HFFc6 (cell line): Measurements from ENCODE around the gene NR4A1. TPM values are rescaled to one million over a fixed set of nuclear protein-coding genes. Genes with fewer than 3 reads are reported as not detected.

ENCODE experiments used
- DNase-seq: peaks from one replicate; pipeline ENCODE4 v3.0.0-alpha.2; 2018
- H3K27ac Mint-ChIP-seq: 2 replicates; pipeline ENCODE4 v1.8.0; 2020; ENCODE audit warnings: mild to moderate bottlenecking, mixed read lengths
- H3K27me3 Mint-ChIP-seq: 2 replicates; pipeline ENCODE4 v1.8.0; 2021; ENCODE audit warnings: mild to moderate bottlenecking, moderate library complexity, mixed read lengths; ENCODE audit not compliant: insufficient read depth
- H3K36me3 Mint-ChIP-seq: 2 replicates; pipeline ENCODE4 v1.8.0; 2021; ENCODE audit warnings: low read depth, mixed read lengths
- H3K4me1 Mint-ChIP-seq: 2 replicates; pipeline ENCODE4 v1.8.0; 2020; ENCODE audit warnings: low read depth, mixed read lengths
- H3K4me3 Mint-ChIP-seq: 2 replicates; pipeline ENCODE4 v1.8.0; 2020; ENCODE audit warnings: mild to moderate bottlenecking, moderate library complexity, mixed read lengths
- H3K9me3 Mint-ChIP-seq: 2 replicates; pipeline ENCODE4 v1.8.0; 2020; ENCODE audit warnings: mild to moderate bottlenecking, mixed read lengths
- CTCF ChIP-seq: fragments of 200-600 bp; sonication (generic); IDR thresholded peaks from 2 replicates; pipeline ENCODE4 v1.5.0; 2021; ENCODE audit warnings: antibody characterized with exemption, mild to moderate bottlenecking
- total RNA-seq, 6 experiments: library from RNA; stranded (reverse); fragmentation: NEBNext Ultra II Directional; extraction: Animal tissue kit (Norgen Biotek cat#: 25700); gene quantifications; 2 replicates in 1 of 6; 3 replicates in 5 of 6; pipeline ENCODE4 v1.2.3, GENCODE V29; 2021

The NR4A1 gene
- total RNA-seq, 6 experiments from 2014 or later, result 10.3 to 46.6 (median 43.6) TPM

- TF ChIP-seq CTCF, result no peak
These were observed 11.2 kb downstream of the NR4A1 start for GRCh38 chr12:52062167-52063081.

DNA sequence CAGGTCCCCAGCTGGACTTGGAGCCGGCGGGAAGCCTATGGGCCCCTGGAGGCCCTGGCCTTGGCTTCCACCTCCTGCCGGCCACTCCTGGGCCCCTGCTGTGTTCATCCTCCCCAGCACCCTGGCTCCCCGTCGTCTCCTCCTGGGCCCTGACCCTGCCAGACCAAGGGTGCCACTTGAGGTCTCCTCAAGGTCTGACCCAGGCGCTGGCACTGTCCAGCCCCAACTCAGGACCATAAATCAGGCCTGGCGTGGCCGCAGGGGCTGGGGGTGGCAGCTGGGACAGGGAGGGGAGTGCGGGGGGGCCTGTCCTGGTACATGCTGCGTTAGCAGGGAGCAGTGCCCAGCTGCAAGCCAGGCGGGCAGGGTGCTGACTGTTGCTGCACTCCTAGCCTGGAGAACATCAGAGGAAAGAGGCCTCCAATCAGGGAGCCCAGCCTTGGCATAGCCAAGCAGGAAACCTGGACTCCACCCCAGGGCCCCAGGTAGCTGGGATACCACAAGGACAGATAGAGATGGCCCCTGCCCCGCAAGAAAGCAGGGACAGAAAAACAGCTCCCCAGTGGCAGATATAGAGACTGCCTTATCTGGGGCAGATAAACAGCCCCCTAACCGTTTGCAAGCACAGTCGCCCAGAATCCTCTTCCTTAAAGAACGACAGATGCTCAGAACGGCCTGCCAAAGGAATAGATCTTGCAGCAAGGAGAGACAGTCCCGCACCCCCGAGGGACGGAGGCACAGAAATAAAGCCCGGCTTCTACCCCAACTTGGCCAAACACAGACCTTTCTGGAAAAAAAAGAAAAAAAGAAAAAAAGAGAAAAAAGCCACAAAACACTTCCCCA lies 12.1 kb downstream of the NR4A1 start:
- H3K36me3 Mint-ChIP-seq, result no peaks in the 10 kb centered on the region; the same call in 1 of the 2 replicates
- peaks cover 41% of the 10 kb centered on the region for H3K27me3 Mint-ChIP-seq
- H3K4me3 Mint-ChIP-seq, result no peak overlapping the region
- no peak for DNase-seq
- no peaks in the 10 kb centered on the region; the same call in 1 of the 2 replicates for H3K9me3 Mint-ChIP-seq
- peak overlapping the region; percentile 92 for H3K27ac Mint-ChIP-seq
- H3K4me1 Mint-ChIP-seq, result peaks cover 38% of the 10 kb centered on the region
- TF ChIP-seq CTCF, result no peak

More at GRCh38 chr12:52062167-52063081, 11.2 kb downstream of the NR4A1 start:
- DNase-seq, result no peak
- Mint-ChIP-seq H3K4me1 (peaks cover 38% of the 10 kb centered on the region), H3K36me3 (no peaks in the 10 kb centered on the region; the same call in 1 of the 2 replicates), H3K27me3 (peaks cover 49% of the 10 kb centered on the region), H3K9me3 (no peaks in the 10 kb centered on the region; the same call in 1 of the 2 replicates), H3K4me3 (no peak overlapping the region), H3K27ac (peak overlapping the region; percentile 66)

GRCh38 chr12:52063981-52064649 lies 12.9 kb downstream of the NR4A1 start:
- Mint-ChIP-seq H3K27me3 (peaks cover 33% of the 10 kb centered on the region), H3K27ac (peak overlapping the region; percentile 92), H3K36me3 (no peaks in the 10 kb centered on the region), H3K4me3 (peak overlapping the region; percentile 26; the same call in 1 of the 2 replicates), H3K4me1 (peaks cover 41% of the 10 kb centered on the region), H3K9me3 (no peaks in the 10 kb centered on the region; the same call in 1 of the 2 replicates)
- peak; percentile 64 for DNase-seq
- TF ChIP-seq CTCF, result no peak

DNA sequence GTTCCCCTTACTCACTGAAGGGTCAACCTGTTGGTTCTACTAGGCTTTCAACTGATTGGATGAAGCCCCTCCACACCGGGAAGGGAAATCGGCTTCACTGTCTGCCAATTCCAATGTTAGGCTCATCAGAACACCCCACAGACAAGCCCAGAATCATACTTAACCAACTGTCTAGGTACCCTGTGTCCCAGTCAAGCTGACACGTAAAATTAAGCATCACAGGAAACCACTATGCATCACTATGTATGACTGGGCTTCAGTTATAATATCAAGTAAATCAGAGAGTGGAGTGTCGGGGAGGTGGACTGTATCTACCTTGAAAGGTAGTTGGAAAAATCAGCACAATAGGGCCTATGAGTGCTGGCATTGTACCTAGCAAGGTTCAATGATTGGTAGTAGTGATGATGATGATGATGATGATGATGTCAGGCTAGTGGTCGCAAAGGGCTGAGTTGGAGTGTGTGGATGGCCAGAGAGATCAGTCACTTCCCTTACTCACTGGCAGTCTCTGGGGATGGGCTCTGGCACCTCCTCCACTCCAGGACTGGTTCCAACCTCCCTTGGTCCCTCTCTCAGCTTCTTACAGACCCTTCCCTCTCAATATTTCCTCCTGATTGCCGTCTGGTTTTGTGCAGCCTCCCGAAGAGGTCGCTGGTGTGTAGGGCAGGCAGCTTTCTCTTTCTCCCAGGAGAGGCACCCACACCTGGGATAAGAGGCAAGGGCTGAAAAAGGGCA lies 15.3 kb downstream of the NR4A1 start:
- Mint-ChIP-seq H3K4me1 (peaks cover 58% of the 10 kb centered on the region), H3K27me3 (peaks cover 10% of the 10 kb centered on the region; the same call in 1 of the 2 replicates), H3K36me3 (peaks cover 14% of the 10 kb centered on the region), H3K27ac (no peak overlapping the region), H3K4me3 (no peak overlapping the region), H3K9me3 (no peaks in the 10 kb centered on the region)
- 0 out of 2 replicates have a peak, but pooled peaks have one; percentile 14 for TF ChIP-seq CTCF
- no peak for DNase-seq
